Stimulated activated CD8-positive, alpha-beta memory T cell treated with anti-CD3 and anti-CD28 coated beads, Interleukin-4, amount 100 ng/mL, for 4 hours (primary cell): ENCODE results near the gene ATXN1.
"Not testable (repeated sequence)": the region's sequence is repeated elsewhere in the genome, so short reads cannot be mapped to it uniquely, and the experiment has no call there.

Source experiments
- DNase-seq, 2 donors: peaks; one replicate each; pipeline ENCODE4 v3.0.0-alpha.2; 2020; ENCODE audit warnings: low read depth in 2 of 2, low spot score in 1 of 2

Gene ATXN1

DNA sequence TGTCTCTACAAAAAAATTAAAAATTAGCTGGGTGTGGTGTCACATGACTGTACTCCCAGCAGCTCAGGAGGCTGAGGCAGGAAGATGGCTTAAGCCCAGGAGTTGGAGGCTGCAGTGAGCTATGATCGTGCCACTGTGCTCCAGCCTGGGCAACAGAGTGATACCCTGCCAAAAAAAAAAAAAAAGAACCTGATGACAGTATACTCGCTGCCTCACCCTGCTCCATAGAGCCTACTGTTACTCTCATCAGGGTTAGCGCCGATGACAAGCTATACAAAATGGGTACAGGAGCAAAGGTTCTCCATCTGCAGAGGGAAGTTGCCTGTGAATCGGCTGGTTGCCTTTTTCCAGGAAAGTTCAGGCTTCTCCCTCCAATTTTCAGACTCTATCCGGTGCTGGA is 469.5 kb downstream of the ATXN1 start:
- no peak for DNase-seq

DNA sequence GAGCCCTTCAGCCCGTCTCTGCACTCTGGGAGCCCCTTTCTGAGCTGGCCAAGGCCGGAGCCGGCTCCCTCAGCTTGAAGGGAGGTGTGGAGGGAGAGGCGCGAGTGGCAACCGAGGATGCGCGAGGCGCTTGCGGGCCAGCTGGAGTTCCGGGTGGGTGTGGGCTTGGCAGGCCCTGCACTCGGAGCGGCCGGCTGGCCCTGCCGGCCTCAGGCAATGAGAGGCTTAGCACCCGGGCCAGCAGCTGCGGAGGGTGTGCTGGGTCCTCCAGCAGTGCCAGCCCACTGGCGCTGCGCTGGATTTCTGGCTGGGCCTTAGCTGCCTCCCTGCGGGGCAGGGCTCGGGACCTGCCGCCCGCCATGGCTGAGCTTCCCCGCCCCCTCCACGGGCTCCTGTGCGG is 473.1 kb downstream of the ATXN1 start:
- no peak for DNase-seq

DNA sequence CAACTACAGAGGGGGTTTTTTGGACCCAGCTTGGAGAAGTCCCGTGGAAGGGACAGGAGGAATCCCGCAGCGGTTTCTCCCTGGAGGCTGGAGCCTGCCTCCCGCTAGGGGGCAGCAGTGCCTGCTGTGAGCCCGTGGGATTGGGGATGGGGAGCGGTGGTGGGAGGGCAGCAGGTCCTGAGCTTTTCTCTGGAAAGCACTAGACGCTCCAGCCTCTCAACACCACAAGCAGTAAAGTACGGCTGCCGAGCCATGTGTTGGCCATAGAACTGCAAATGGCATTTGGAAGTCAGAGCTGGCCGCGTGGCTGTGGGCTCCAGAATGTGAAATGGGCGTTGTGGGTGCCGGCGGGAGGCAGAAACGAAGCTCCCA is 475.1 kb downstream of the ATXN1 start:
- no peak for DNase-seq

DNA sequence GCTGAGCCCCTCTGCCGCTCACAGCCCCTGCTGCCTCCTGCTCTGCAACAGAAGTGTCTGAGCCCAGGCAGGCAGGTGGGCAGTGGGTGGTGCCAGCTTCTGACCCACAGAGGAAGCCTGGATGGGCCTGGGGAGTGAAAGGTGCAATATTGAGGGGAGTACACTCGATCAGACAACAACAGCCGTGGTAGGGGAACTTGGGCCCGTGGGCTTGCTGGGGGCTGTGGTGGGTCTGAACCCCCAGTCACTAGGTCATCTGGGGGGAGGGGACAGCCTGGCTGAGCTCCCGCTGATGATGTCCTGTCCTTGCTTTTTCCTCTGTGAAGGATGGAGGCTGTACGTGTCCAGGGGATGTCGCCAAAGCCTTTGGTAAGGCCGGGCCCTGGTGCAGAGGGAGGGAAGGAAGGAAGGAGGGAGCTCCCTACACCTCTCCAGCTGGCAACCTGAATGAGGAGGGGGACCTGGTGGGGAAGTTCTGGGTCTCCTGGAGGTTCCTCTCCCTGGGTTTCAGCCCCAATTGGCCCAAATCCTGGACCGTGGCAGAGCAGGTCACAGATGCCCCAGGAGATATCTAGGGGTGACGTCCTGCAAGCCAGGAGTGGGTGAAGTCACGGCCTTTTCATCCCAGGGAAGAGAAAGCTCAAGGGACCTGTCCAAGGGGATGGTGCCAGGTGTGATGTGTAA is 475.7 kb downstream of the ATXN1 start:
- DNase-seq: no peak

DNA sequence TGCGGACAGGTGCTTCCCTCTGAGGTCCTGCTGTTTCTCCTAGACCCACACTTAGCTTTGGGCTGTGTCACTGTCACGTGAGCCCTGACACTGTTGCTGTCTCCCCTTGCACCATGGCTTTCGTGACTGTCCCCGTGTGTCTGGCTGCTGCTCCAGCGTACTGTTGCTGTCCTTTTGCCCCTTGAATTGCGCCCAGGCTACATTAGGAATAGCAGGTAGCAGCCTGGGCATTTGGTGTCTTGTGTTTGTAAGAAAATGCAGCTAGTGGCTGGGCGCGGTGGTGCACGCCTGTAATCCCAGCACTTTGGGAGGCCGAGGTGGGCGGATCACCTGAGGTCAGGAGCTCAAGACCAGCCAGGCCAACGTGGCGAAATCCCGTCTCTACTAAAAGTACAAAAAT is 476.8 kb downstream of the ATXN1 start:
- no peak for DNase-seq

DNA sequence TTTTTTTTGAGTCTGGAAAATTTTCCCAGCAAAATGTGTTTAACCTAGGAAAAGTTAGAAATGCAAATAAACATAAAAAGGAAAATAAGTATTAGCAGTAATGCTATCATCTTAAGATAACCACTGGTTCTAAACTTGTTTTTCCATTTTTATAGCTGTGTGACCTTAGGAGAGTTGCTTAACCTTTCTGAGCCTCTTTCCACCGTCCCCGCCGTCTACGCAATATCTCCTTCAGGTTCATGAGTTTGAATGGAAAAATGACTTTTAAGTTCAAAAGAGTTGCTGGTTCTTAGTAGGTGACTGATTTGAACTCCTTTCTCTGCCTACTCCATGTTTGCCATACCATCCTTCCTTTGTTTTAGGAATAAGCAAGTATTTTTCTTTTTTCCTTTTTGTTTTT is 478.9 kb downstream of the ATXN1 start:
- DNase-seq: no peak

DNA sequence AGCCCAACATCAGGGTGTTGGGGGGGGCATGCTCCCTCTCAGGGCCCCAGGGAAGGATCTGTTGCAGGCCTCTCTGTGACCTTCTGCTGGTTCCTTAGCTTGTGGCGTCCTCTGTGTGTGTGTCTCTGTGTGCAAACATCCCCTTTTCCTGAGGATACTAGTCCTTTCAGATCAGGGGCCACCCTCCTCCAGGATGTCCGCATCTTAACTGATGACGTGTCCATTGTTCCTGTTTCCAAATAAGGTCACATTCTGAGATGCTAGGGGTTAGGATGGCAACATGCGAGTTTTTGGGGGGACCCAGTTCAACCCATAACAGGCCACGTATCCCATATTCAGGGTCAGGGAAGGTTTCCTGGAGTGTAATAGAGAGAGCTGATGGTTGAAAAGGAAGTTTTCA is 482.0 kb downstream of the ATXN1 start:
- DNase-seq: no peak

DNA sequence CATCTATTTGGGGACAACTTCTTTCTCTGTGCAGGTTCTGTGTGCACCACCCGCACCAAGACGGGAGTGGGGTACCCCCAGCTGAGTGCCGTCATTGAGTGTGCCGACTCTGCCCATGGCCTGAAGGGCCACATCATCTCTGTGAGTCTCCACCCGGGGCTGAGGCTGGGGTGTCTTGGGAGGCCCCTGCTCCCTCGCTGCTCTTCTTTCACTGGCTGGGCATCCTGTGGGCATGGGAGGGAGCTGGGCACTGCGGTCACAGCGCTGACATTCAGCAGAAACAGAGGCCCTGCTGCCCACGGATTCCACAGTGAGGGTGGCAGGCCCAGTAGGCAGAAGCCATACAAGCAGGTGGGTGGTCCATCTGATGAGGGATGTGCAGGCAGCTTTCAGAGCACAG is 482.5 kb downstream of the ATXN1 start:
- no peak for DNase-seq

DNA sequence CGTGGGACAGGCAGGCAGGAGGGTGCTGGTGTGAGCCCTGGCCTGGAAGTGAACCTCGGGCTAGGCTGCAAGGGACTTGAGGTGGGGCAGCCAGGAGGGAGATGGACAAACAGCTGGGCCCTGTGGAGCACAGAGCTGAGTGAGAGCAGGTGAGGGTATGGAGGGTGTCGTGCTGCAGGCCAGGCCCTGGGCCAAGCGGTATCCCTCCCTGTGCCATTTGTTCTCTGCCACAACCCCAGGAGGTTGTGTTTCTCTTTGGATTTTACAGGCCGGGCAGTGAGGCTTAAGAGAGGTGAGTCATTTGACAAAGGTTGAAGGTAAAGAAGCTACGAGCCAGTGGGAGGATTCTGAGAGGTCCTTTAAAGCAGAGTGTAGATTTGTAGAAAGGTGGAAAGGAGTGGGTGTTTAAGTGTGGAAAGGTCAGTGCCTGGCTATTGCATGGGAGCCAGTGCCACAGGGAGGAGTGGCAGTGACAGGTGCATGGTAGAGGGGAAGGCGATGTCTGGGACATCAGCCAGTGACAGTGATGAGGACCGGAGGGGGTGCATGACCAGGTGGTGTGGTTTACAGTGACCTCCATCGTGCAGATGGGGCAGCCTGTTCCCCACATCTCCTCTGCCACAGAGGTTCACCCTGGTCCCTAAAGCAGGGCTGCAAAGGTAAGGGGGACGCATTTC is 483.1 kb downstream of the ATXN1 start:
- DNase-seq: no peak

DNA sequence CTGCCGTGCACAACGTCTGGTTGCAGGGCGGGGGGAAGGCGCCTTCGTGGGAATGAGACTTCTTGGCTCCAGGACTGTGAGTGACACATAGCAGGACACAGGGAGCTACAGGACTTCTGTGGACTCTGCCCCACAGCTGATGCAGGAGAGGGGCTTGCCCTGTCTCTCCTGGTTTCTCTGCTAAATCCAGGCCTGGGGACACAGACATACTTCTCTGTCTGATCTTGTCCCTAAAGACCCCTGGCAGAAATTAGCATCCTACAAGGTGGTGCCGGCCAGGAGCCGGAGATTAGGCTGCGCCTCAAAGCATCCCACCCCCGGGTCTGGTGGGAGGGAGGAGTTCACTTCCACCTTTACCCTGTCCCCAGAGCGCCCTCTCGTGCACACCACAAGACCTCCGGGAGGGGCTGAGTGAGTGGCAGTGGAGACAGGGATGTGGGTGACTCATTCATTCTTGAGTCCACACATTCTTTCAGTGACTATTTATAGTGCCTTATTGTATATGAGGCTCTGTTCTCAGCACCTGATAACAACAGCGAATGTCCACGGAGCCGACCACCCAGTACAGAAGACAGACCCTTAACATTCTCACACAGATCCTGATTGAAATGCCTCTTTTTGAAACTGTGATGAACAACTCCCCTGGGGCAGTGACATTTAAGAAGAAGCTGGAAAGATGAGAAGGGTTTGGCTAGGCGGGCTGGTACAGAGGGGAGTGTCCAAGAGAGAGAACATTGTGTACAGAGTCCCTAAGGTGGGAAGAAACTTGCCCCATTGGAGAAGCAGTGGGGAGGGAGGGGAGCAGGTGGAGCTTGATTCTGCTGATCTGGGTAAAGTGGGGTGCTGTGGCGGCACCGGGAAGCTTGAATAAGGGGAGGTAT is 483.9 kb downstream of the ATXN1 start:
- DNase-seq: no peak

DNA sequence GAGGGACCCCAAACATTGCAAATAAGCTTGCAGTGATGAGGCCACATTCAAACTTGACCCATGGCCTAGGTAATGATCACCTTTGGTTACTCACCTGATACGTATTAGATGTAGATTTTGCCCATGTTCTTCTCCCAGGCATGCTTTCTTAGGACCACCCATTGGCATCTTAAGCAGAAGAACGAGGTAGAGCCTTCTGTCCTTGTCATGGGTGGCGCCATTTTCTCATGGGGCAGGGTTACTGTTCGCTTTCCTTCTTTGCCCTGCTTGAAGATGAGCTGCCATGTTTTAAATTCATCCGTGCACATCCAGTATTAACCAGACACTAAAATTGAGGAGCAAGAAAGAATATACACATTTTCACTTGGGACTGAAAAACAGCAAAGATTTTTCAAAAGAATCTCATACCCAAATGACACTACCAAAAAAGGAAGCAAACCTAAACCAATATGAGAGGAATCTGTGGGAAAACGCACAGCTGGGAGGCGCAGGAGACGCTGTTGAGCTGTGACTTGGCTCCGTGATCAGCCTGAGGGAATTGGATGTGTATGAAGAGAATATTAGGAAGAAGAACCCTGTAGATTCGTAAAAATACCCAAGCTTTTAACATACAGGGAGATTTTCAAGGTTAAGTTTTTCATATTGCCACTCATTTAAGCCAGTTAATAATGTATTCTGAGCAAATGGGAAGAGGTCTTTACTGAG is 486.2 kb downstream of the ATXN1 start:
- DNase-seq: no peak

DNA sequence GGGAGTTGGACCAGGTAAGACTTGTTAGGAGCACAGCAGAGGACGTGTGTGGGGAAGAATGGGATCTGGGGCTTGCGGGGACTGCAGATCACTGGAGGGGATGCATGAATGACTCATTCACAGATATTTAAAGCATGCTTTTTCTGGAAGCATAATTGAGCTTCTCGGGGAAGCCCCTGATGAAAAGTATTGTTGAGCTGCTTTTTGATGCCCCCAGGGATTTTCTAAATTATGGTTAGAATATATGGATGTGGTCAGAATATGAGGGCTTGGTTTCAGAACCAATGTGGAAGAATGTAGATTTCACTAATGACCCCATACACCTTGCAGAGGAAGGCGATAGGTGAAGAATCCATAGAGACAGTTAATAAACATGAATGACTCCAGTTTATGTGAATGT is 486.8 kb downstream of the ATXN1 start:
- DNase-seq: no peak

DNA sequence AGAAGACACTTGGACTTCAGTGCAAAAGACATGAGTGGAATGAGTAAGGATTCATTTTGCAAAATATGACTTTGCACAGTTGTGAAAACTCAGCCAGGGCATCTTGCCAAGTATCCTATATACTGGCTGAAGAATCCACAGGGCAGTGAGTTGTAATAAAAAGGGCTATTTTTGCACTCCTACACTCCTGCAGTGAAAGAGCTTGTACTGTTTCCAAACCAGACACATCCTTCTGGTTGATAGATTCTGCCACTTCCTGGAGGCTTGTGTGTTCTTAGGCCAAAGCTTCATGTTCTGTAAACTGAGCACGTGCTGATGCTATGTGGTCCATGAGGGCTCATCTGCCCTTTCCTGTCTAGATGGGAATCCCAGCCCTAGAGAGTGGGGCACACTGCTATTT is 488.0 kb downstream of the ATXN1 start:
- no peak for DNase-seq

DNA sequence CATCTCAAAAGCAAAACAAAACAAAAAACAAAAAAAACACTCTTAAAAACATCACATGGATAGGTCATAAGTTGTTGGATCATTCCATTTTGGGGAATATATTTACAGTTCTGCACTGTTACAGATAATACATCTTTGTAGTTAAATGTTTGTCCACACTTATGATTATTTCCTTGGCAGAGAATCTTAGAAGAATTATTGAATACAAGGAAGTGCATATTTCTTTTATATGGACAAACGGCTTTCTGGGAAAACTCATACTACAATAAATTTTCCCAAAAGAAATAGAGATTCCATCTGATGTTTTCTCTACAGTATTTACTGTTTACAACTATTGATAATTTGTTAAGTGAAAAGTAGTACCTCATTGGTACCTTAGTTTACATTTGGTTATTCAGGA is 489.1 kb downstream of the ATXN1 start:
- no peak for DNase-seq

DNA sequence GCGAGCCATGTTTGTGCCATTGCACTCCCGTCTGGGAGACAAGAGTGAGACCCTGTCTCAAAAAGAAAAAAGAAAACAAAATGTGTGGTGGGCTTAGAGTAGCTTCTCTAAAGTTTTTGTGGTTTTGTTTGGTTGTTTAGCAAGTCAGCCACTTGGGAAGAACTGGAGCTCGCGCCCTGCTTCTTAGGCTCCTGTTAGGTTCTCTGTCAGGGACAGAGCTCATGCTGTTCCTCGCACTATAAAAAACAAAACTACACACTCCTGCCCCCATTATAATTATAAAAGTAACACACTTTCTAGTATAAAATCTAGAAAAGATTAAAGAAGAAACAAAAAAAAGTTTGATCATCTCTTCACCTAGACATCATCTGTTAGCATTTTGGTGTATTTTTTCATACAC is 489.8 kb downstream of the ATXN1 start:
- DNase-seq: no peak

DNA sequence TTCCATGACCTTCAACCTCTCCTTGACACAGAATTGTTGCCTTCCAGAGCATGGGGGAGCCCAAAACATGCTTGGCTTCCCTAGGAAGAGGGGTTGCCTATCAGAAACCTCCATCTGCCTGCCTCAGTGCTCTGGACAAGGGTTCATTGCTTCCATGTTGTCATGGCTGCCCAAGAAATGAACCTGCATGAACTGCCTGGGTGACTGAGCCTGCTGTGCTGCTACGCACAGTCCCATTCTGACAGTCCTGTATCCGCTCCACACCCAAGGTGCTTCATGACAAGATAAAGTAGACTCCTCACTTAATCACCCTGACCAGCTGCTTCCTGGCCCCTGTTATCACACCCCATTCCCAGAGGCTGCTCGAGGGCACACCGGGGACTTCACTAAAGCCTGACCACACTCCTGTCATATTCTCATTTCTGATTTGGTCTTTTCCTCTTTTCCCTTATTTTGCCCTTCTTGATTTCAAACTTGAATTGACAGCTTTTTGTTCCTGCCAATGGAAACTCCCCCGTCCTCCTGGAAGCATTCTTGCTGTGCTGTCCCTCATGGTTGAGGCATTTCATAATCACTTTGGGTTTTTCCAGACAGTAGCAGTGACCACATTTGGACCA is 491.0 kb downstream of the ATXN1 start:
- DNase-seq: no peak

DNA sequence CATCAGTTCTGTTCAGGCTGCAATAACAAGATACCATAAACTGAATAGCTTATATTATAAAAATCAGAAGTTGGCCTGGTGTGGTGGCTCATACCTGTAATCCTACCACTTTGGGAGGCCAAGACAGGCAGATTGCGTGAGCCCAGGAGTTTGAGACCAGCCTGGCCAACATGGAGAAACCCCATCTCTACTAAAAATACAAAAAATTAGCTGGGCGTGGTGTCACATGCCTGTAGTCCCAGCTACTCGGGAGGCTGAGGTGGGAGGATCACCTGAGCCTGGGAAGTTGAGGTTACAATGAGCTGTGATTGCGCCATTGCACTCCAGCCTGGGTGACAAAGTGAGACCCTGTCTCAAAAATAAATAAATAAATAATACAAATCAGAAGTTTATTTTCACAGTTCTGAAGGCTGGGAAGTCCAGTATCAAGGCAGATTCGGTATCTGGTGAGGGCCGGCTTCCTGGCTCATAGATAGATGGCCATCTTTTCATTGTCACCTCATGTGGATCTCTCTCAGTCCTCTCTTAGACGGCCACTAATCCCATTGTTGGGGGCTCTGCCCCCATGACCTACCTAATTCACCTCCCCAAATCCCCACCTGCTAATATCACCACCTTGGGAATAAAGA is 491.7 kb downstream of the ATXN1 start:
- DNase-seq: not testable (repeated sequence)

DNA sequence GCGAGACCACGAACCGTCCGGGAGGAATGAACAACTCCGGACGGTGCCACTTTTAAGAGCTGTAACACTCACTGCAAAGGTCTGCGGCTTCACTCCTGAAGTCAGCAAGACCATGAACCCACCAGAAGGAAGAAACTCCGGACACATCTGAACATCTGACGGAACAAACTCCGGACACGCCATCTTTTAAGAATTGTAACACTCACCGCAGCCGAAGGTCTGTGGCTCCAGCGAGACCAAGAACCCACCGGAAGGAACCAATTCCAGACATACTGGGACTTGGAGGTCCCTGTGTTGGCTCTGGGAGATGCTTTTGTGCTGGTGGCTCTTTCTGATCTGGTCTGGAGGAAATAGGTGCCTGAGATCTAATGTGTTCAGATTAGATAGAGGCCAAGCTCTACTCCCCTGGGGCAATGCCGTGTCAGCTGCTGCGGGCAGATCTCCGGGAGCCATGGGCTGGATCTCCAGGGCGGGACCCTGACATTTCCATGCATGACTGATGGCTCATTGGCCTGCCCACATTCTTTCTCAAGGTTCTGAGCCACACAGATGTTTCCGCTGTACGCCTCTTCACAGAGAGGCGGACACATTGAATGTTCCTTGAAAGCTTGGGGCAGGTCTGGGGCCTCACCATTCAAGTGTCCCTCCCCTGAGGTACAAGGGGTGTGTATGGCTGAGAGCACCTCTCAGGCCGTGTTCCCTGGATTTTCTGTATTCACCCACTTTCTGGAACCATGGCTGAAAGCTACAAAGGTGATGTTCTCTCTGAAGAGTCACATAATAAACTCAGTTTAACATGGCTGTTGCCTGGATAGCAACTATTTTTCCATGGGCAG is 493.6 kb downstream of the ATXN1 start:
- no peak for DNase-seq

DNA sequence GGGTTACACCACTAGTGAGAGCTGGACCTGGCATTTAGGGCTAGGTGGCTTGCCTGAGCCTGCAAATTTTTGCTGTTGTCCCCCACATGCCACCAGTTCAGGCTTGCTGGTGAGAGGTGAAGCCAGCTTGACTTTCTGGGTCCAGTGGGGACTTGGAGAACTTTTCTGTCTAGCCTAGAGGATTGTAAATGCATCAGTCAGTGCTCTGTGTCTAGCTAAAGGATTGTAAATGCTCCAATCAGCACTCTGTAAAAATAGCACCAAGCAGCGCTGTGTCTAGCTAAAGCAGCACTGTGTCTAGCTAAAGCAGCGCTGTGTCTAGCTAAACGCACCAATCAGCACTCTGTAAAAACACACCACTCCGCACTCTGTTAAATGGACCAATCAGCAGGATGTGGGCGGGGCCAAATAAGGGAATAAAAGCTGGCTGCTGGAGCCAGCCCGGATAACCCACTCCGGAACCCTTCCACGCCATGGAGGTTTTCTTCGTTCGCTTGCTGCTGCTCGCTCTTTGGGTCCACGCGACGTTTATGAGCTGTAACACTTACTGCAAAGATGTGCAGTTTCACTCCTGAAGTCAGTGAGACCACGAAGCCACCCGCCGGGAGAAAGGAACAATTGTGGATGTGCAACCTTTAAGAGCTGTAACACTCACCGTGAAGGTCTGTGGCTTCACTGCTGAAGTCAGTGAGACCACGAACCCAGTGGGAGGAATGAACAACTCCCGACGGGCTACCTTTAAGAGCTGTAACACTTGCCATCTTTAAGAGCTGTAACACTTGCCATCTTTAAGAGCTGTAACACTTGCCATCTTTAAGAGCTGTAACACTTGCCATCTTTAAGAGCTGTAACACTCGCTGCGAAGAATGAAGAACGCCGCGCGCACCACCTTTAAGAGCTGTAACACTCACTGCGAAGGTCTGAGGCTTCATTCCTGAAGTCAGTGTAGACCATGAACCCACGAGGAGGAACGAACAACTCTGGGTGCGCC is 495.6 kb downstream of the ATXN1 start:
- DNase-seq: no peak
